Measurements from ENCODE around the gene UNC13B. TPM values are rescaled to one million over a fixed set of nuclear protein-coding genes. Genes with fewer than 3 reads are reported as not detected.

UNC13B gene
- total RNA-seq, 1 experiment from 2014 or later = 48.2 TPM

DNA sequence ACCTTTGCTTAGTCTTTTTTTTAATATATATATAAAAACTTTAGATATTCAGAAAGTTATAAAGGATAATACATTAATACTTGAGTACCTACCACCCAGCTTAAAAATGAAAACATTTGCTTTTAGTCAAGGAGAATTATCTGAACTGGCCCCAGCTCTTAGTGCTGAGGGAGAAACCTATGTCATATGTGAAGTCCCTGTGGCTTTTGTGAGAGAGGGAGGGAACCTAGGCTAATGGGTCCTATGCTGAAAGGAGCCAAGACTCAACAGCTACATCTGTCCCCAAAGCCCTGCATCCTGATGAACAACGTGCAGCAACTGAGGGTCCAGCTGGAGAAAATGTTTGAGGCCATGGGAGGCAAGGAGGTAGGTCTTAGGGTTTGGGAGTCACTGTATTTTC lies 236.1 kb downstream of the UNC13B start:
- no peak overlapping the region for H2AFZ ChIP-seq (ENCODE audit: low read length)
- H4K5ac ChIP-seq (ENCODE audit: insufficient read length, low read depth, low read length) = no peak overlapping the region
- no peak overlapping the region for H2BK5ac ChIP-seq (ENCODE audit: insufficient read length, low read length)
- no peak overlapping the region for H4K8ac ChIP-seq (replicated peaks; ENCODE audit: insufficient read length, low read depth, low read length)
- Mint-ChIP-seq H3K36me3 (ENCODE audit: insufficient read depth in 1 of 3, low read depth in 3 of 3) (peaks cover 5 to 53% (median 8%) of the 10 kb centered on the region in 3 experiments; a peak in 5 of 7 replicates), H3K4me3 (no peak overlapping the region), H3K27me3 (ENCODE audit: low read depth) (no peaks in the 10 kb centered on the region), H3K27ac (no peak overlapping the region), H3K4me1 (no peaks in the 10 kb centered on the region), H3K9me3 (no peaks in the 10 kb centered on the region)
- H3K4me2 ChIP-seq (ENCODE audit: insufficient read depth, insufficient read length, low read length) = no peak overlapping the region
- H3K9me3 ChIP-seq (ENCODE audit: control insufficient read depth, low read depth, low read length) = no peaks in the 10 kb centered on the region
- TF ChIP-seq, protein P1, sequence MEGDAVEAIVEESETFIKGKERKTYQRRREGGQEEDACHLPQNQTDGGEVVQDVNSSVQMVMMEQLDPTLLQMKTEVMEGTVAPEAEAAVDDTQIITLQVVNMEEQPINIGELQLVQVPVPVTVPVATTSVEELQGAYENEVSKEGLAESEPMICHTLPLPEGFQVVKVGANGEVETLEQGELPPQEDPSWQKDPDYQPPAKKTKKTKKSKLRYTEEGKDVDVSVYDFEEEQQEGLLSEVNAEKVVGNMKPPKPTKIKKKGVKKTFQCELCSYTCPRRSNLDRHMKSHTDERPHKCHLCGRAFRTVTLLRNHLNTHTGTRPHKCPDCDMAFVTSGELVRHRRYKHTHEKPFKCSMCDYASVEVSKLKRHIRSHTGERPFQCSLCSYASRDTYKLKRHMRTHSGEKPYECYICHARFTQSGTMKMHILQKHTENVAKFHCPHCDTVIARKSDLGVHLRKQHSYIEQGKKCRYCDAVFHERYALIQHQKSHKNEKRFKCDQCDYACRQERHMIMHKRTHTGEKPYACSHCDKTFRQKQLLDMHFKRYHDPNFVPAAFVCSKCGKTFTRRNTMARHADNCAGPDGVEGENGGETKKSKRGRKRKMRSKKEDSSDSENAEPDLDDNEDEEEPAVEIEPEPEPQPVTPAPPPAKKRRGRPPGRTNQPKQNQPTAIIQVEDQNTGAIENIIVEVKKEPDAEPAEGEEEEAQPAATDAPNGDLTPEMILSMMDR (conservative IDR thresholded peaks at IDR 0.05) = no peak
- no CpG with 5 or more reads among the region's 1 CpG for WGBS (ENCODE audit: extremely low coverage, insufficient read length, low lambda C conversion rate)
- no peaks in the 10 kb centered on the region for H3K27me3 ChIP-seq (ENCODE audit: insufficient read depth, low read length)
- no peak overlapping the region for H2BK20ac ChIP-seq (ENCODE audit: low read depth, low read length, poor library complexity, severe bottlenecking)
- DNase-seq = no peak
- H3K79me1 ChIP-seq (ENCODE audit: insufficient read depth, low read depth, low read length, poor library complexity, severe bottlenecking) = no peaks in the 10 kb centered on the region
- no peak overlapping the region for H2BK15ac ChIP-seq (ENCODE audit: low read depth, low read length)
- no peak overlapping the region for H3K56ac ChIP-seq (ENCODE audit: insufficient read length, low read depth, low read length)
- H3K9ac ChIP-seq (ENCODE audit: extremely low read depth, insufficient read length, low read length) = no peak overlapping the region
- H2BK120ac ChIP-seq (ENCODE audit: low read depth, low read length, poor library complexity, severe bottlenecking) = no peak overlapping the region
- no peak overlapping the region for H3K4ac ChIP-seq (ENCODE audit: low read depth, low read length)
- H3K18ac ChIP-seq (ENCODE audit: insufficient read length, low read depth, low read length) = no peak overlapping the region
- no peak overlapping the region for H4K91ac ChIP-seq (ENCODE audit: insufficient read length, low read depth, low read length)
- H2AK5ac ChIP-seq (ENCODE audit: insufficient read length, low read length) = no peak overlapping the region
- H3K27ac ChIP-seq (ENCODE audit: insufficient read length, low read depth, low read length) = no peak overlapping the region
- no peaks in the 10 kb centered on the region for H3K23me2 ChIP-seq (ENCODE audit: insufficient read length, low read depth, low read length, poor library complexity, severe bottlenecking)
- H4K20me1 ChIP-seq (ENCODE audit: control insufficient read depth, insufficient read depth, insufficient read length) = no peaks in the 10 kb centered on the region
- H2BK12ac ChIP-seq (ENCODE audit: insufficient read length, low read depth, low read length) = no peak overlapping the region
- no peaks in the 10 kb centered on the region; the same call in 1 of the 2 replicates for H3K79me2 ChIP-seq (ENCODE audit: insufficient read depth, low read length)
- H3K4me1 ChIP-seq (ENCODE audit: insufficient read depth, low read length) = no peaks in the 10 kb centered on the region
- H3K23ac ChIP-seq (ENCODE audit: insufficient read length, low read depth, low read length) = no peak overlapping the region
- H3K14ac ChIP-seq (ENCODE audit: insufficient read depth, low read length) = no peak overlapping the region
- H3T11ph ChIP-seq (ENCODE audit: low read length) = no peak overlapping the region
